Adipocyte (in vitro differentiated cells): ENCODE data around the gene CDA.

Source experiments
- DNase-seq: peaks from one replicate; pipeline ENCODE4 v3.0.0-alpha.2; 2015; ENCODE audit warnings: low read depth
- H3K27me3 ChIP-seq: replicated peaks from 2 replicates; pipeline ENCODE4 v1.7.0; 2013; ENCODE audit warnings: mild to moderate bottlenecking, low read length, moderate library complexity; ENCODE audit not compliant: control insufficient read depth, insufficient read depth
- H3K36me3 ChIP-seq: 2 replicates; pipeline ENCODE4 v1.7.0; 2013; ENCODE audit warnings: low read length, mild to moderate bottlenecking, moderate library complexity; ENCODE audit not compliant: control insufficient read depth, insufficient read depth, severe bottlenecking
- H3K4me1 ChIP-seq: 2 replicates; pipeline ENCODE4 v1.7.0; 2013; ENCODE audit warnings: mild to moderate bottlenecking, low read length, moderate library complexity; ENCODE audit not compliant: control insufficient read depth, insufficient read depth
- H3K4me3 ChIP-seq: 2 replicates; pipeline ENCODE4 v1.7.0; 2013; ENCODE audit warnings: mild to moderate bottlenecking, low read length, moderate library complexity
- H3K9ac ChIP-seq: 2 replicates; pipeline ENCODE4 v1.7.0; 2013; ENCODE audit warnings: mild to moderate bottlenecking, low read length, moderate library complexity
- H3K9me3 ChIP-seq: 2 replicates; pipeline ENCODE4 v1.7.0; 2013; ENCODE audit warnings: mild to moderate bottlenecking, low read length, moderate library complexity; ENCODE audit not compliant: control insufficient read depth

Gene CDA

DNA sequence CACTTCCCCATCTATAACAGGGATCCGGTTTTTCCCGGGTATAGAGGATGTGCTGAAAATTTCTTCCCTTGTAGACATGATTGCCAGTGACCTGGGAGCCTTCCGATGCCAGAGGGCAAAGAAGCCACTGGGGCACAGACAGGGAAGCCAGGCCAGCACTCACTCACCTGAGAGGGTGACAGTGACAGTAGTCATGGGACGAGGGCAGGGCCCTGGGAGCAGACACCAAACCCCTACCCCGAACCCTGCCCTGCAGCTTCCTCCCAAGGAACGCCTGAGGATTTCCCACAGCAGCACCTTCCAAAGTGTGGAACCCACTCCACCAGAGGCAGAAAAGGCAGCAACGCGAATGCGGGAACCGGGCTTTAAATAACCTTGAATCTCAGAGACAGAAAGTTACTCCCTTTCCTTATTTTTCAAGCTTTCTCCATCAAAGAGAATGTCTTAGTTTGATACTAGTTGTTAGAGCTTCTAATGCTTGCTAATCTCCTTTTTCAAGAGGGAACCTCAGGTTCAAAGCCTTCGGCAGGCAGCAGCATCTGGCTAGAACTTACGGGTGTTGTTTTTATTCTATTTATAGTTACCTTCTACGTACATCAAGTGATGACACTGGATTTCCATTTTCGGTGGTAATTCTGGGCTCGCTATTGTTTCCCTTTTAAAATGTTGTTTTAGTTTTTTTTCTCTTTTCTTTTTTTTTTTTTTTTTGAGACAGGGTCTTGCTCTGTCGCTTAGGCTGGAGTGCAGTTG lies 69.4 kb downstream of the CDA start:
- Histone ChIP-seq H3K9me3 (no peaks in the 10 kb centered on the region), H3K9ac (no peak overlapping the region), H3K36me3 (peaks cover 45% of the 10 kb centered on the region), H3K27me3 (no peaks in the 10 kb centered on the region), H3K4me3 (no peak overlapping the region), H3K4me1 (peaks cover 21% of the 10 kb centered on the region)
- DNase-seq, result no peak

GRCh38 chr1:20660363-20660762 lies 71.5 kb downstream of the CDA start:
- Histone ChIP-seq H3K27me3 (no peaks in the 10 kb centered on the region), H3K4me3 (peak overlapping the region; percentile 92), H3K4me1 (peaks cover 21% of the 10 kb centered on the region), H3K9me3 (no peaks in the 10 kb centered on the region), H3K9ac (peak overlapping the region; percentile 93), H3K36me3 (peaks cover 27% of the 10 kb centered on the region)
- DNase-seq, result no peak

DNA sequence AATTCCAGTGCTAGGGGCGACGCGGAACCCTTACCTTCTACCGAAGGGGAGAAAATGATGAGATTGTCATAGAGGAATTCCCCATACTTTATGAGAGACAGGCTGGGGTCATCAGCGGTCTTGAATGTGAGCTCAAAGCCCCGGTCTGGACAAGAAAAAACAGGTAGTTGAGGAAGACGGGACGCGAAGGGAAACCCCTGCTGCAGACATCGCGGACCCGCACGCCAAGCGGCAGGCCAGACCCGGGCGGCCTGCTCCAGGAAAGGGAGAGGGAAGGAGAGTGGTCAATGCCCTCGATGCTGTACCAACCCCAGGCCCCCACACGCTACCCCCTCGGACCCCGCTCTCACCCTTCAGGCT lies 71.9 kb downstream of the CDA start:
- H3K4me3 ChIP-seq, result peak overlapping the region; percentile 92
- H3K27me3 ChIP-seq, result no peaks in the 10 kb centered on the region
- H3K9ac ChIP-seq, result peak overlapping the region; percentile 93
- H3K36me3 ChIP-seq, result peaks cover 23% of the 10 kb centered on the region
- H3K4me1 ChIP-seq, result peaks cover 21% of the 10 kb centered on the region
- no peaks in the 10 kb centered on the region for H3K9me3 ChIP-seq
- peak; percentile 53 for DNase-seq

GRCh38 chr1:20661207-20662109 lies 72.6 kb downstream of the CDA start, which contains the start of gene DDOST:
TSS of gene DDOST (minus strand) at chr1:20661369. CDS start at chr1:20661350, 19 bp downstream.
- H3K4me3 ChIP-seq, result peak within 1 kb of the TSS; percentile 92
- H3K4me1 ChIP-seq, result peaks cover 21% of the 10 kb centered on the region
- peak within 1 kb of the TSS; percentile 93 for H3K9ac ChIP-seq
- no peaks in the 10 kb centered on the region for H3K9me3 ChIP-seq
- H3K27me3 ChIP-seq, result no peaks in the 10 kb centered on the region
- peak; percentile 99 for DNase-seq
- peaks cover 18% of the 10 kb centered on the region for H3K36me3 ChIP-seq

- peak overlapping the region; percentile 93 for H3K9ac ChIP-seq
- no peaks in the 10 kb centered on the region for H3K27me3 ChIP-seq
- peaks cover 21% of the 10 kb centered on the region for H3K4me1 ChIP-seq
- no peak for DNase-seq
- H3K4me3 ChIP-seq, result peak overlapping the region; percentile 92
- no peaks in the 10 kb centered on the region for H3K9me3 ChIP-seq
- H3K36me3 ChIP-seq, result peaks cover 13% of the 10 kb centered on the region
Measured at GRCh38 chr1:20662110-20662475, 73.2 kb downstream of the CDA start.

- no peak overlapping the region for H3K4me3 ChIP-seq
- H3K9ac ChIP-seq, result no peak overlapping the region
- peaks cover 2% of the 10 kb centered on the region for H3K36me3 ChIP-seq
- peaks cover 21% of the 10 kb centered on the region for H3K4me1 ChIP-seq
- H3K27me3 ChIP-seq, result no peaks in the 10 kb centered on the region
- H3K9me3 ChIP-seq, result no peaks in the 10 kb centered on the region
- no peak for DNase-seq
Measured at GRCh38 chr1:20663365-20663764, 74.5 kb downstream of the CDA start.

DNA sequence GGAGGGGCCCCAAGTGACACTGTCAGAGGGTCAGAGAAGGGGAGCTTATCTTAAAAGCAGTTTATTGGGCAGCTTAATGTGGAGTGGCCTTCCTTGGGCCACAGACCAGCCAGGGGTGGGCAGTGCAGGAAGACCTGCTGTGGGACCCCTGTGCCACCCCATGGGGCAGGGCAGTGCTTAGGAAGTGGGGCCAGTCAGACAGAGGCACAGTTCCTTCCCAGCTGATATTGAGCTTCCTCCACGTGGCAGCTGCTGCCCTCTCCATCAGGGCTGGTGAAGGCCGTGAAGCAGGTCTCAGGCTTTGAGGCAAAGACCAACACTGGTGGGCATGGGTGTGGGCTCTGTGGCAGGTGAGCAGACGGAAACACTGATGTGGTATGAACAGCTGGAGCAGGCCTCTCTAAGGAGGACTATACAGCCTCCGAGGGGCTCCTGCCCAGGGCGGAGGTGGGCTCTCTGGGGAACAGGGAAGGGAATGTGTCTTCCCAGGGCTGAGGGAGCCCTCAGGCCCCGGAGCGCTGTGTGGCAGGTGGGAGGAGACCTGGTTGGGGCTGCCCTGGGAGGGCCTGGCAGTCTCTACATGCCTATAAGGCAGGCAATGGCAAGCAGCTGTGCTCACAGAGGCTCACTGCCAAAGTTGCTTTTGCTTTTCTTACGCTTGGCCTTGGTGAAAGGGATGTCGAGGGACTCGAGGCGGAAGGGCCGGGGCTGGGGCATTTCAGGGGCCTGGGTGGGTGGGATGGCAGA lies 75.2 kb downstream of the CDA start:
- Histone ChIP-seq H3K9me3 (no peaks in the 10 kb centered on the region), H3K4me3 (no peak overlapping the region), H3K36me3 (no peaks in the 10 kb centered on the region), H3K4me1 (peaks cover 20% of the 10 kb centered on the region), H3K27me3 (no peaks in the 10 kb centered on the region), H3K9ac (no peak overlapping the region)
- DNase-seq, result no peak

GRCh38 chr1:20665726-20666125 lies 76.8 kb downstream of the CDA start:
- no peak overlapping the region for H3K4me3 ChIP-seq
- DNase-seq, result no peak

GRCh38 chr1:20666146-20666545 lies 77.2 kb downstream of the CDA start:
- Histone ChIP-seq H3K4me1 (peaks cover 7% of the 10 kb centered on the region), H3K27me3 (peaks cover 2% of the 10 kb centered on the region), H3K4me3 (no peak overlapping the region), H3K36me3 (no peaks in the 10 kb centered on the region), H3K9ac (no peak overlapping the region), H3K9me3 (no peaks in the 10 kb centered on the region)
- DNase-seq, result no peak

More at GRCh38 chr1:20665726-20666125, 76.8 kb downstream of the CDA start:
- peaks cover 7% of the 10 kb centered on the region for H3K4me1 ChIP-seq
- no peaks in the 10 kb centered on the region for H3K9me3 ChIP-seq
- H3K9ac ChIP-seq, result no peak overlapping the region
- no peaks in the 10 kb centered on the region for H3K36me3 ChIP-seq
- no peaks in the 10 kb centered on the region for H3K27me3 ChIP-seq

DNA sequence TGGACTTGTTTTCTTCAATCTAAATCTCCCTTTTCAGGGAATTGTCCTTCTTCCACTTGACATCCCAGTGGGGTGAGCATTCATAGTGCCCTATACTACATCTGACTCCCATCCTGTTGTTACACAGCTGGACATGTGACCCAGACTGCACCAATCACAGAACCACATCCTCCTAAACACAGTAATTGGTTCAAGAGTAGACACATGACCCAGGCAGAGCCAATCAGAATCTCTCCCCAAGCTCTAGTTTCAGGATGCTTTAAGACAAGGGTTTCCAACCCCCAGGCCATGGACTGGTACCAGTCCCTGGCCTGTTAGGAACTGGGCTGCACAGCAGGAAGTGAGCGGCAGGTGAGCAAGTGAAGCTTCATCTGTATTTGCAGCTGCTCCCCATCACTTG lies 77.9 kb downstream of the CDA start:
- Histone ChIP-seq H3K27me3 (peaks cover 4% of the 10 kb centered on the region), H3K9ac (no peak overlapping the region), H3K4me3 (no peak overlapping the region), H3K4me1 (peaks cover 5% of the 10 kb centered on the region), H3K9me3 (no peaks in the 10 kb centered on the region), H3K36me3 (no peaks in the 10 kb centered on the region)
- no peak for DNase-seq
